Spinal cord (tissue), 10 donors: ENCODE results near the gene CNEP1R1. TPM values are rescaled to one million over a fixed set of nuclear protein-coding genes. Genes with fewer than 3 reads are reported as not detected.
A peak's percentile ranks its signal among the peaks of the same experiment; 100 is the strongest.

Experiments used
- DNase-seq, 6 donors: peaks; one replicate each; pipeline versions ENCODE4 v3.0.0 to v3.0.0-alpha.2; 2013 to 2015; ENCODE audit warnings: low spot score in 6 of 6, low read depth in 4 of 6
- H3K27ac ChIP-seq: one replicate; pipeline ENCODE4 v1.5.1; 2013; ENCODE audit warnings: low read depth, low read length, control low read depth
- H3K27me3 ChIP-seq: one replicate; pipeline ENCODE4 v1.6.1; 2013; ENCODE audit warnings: low read length; ENCODE audit not compliant: control insufficient read depth, insufficient read depth
- H3K36me3 ChIP-seq: one replicate; pipeline ENCODE4 v1.6.1; 2013; ENCODE audit warnings: low read length; ENCODE audit not compliant: control insufficient read depth, insufficient read depth
- H3K4me1 ChIP-seq: one replicate; pipeline ENCODE4 v1.6.1; 2013; ENCODE audit warnings: low read length; ENCODE audit not compliant: control insufficient read depth, insufficient read depth
- H3K4me3 ChIP-seq: one replicate; pipeline ENCODE4 v1.5.1; 2013; ENCODE audit warnings: low read depth, low read length, control low read depth
- H3K9me3 ChIP-seq: one replicate; pipeline ENCODE4 v1.6.1; 2013; ENCODE audit warnings: low read length; ENCODE audit not compliant: control insufficient read depth, insufficient read depth
- WGBS: methylation state at CpG from one replicate; pipeline ENCODE4 v1.1.5; 2013; ENCODE audit warnings: missing lambda C conversion rate; ENCODE audit not compliant: insufficient coverage; 5-methylcytosine and 5-hydroxymethylcytosine counted together
- polyA plus RNA-seq, 2 donors: library from polyadenylated mRNA; unstranded; fragments of 120-200 nt; gene quantifications; one replicate each; pipeline ENCODE4 v1.2.1, GENCODE V29; 2013; ENCODE audit not compliant: insufficient read length in 2 of 2
- total RNA-seq, 2 donors: library from RNA; depleted of rRNA in 1 of 2; stranded (reverse); fragments of 120-200 nt in 1 of 2; fragments of >200 nt in 1 of 2; gene quantifications; one replicate each; pipeline versions ENCODE4 v1.2.3 to v1.2.4, GENCODE V29; 2013 to 2014
- donor health status: healthy.

CNEP1R1 gene
- total and polyA plus RNA-seq, 4 donors: 29.8 to 47.1 (median 34.1) TPM

DNA sequence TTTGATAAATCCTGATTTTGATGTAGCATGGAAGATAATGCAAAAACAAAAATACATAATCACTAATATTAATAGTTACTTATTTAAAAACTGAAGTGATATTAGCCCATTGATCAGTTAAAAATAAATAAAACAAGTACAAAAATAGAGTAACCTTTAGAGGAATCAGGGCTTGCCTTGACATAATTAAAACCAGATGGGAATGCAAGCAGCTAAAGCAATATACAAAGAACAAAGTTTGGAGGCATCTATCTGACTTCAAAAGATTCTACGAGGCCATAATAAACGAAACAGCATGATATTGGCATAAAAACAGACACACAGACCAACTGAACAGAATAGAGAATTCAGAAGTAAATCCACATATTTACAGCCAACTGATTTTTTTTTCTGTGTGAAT is 25.8 kb downstream of the CNEP1R1 start:
- Histone ChIP-seq H3K9me3 (peaks cover 1% of the 10 kb centered on the region), H3K27ac (no peak overlapping the region), H3K27me3 (no peaks in the 10 kb centered on the region), H3K36me3 (no peaks in the 10 kb centered on the region), H3K4me1 (no peaks in the 10 kb centered on the region), H3K4me3 (no peak overlapping the region)
- WGBS: 80% methylated on average over 1 of the region's 2 CpGs
- peak in 1 of 6 donors; percentile 40 for DNase-seq

DNA sequence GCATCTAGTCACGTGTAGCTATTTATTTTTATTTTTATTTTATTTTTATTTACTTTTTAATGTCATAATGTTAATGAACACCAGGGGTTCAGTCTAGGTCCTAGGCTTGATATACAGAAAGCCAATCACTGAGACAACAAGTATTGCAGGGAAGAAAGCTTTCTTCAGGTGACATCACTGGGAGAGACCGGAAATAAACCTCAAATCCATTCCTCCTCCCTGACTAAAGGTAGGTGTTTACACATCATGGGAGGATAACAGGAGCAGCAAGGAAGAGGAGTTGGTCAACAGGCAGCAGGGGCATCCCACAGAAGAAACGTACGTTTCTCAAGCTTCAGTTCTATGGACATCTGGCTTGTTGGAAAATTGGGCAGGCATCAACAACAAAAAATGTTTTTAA is 31.2 kb downstream of the CNEP1R1 start:
- 100% methylated on average over 1 of the region's 4 CpGs for WGBS
- H3K27me3 ChIP-seq: no peaks in the 10 kb centered on the region
- no peaks in the 10 kb centered on the region for H3K36me3 ChIP-seq
- H3K27ac ChIP-seq: no peak overlapping the region
- H3K4me1 ChIP-seq: no peaks in the 10 kb centered on the region
- H3K9me3 ChIP-seq: no peaks in the 10 kb centered on the region
- no peak for DNase-seq
- no peak overlapping the region for H3K4me3 ChIP-seq

DNA sequence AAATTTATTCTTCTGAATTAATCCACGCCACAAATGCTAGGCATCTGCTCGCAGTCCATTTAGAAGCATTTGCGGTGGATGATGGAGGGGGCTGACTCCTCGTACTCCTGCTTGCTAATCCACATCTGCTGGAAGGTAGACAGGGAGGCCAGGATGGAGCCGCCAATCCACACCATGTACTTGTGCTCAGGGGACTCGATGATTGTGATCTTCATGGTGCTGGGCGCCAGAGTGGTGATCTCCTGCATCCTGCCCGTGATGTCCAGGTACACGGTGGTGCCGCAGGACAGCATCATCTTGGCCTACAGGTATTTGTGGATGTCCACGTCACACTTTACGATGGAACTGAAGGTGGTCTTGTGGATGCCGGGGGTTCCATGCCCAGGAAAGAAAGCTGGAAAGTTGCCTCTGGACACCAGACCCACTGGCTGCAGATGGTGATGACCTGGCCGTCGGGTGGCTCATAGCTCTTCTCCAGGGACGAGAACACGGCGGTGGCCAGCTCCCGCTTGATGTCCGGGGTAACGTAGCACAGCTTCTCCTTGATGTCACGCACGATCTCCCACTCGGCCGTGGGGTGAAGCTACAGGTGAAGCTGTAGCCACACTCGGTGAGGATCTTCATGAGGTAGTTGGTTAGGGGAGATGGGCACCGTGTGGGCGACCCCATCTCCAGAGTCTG is 33.2 kb downstream of the CNEP1R1 start:
- 93% methylated on average over 23 of the region's 28 CpGs for WGBS
- no peak for DNase-seq
- H3K27me3 ChIP-seq: no peaks in the 10 kb centered on the region
- H3K27ac ChIP-seq: no peak overlapping the region
- H3K36me3 ChIP-seq: no peaks in the 10 kb centered on the region
- no peak overlapping the region for H3K4me3 ChIP-seq
- no peaks in the 10 kb centered on the region for H3K4me1 ChIP-seq
- no peaks in the 10 kb centered on the region for H3K9me3 ChIP-seq

- Histone ChIP-seq H3K4me1 (no peaks in the 10 kb centered on the region), H3K9me3 (no peaks in the 10 kb centered on the region), H3K27me3 (no peaks in the 10 kb centered on the region), H3K36me3 (no peaks in the 10 kb centered on the region), H3K27ac (no peak overlapping the region), H3K4me3 (no peak overlapping the region)
- no peak for DNase-seq
- WGBS: 96% methylated on average over 6 of the region's 10 CpGs
These were observed 34.1 kb downstream of the CNEP1R1 start for GRCh38 chr16:50059111-50059510.

DNA sequence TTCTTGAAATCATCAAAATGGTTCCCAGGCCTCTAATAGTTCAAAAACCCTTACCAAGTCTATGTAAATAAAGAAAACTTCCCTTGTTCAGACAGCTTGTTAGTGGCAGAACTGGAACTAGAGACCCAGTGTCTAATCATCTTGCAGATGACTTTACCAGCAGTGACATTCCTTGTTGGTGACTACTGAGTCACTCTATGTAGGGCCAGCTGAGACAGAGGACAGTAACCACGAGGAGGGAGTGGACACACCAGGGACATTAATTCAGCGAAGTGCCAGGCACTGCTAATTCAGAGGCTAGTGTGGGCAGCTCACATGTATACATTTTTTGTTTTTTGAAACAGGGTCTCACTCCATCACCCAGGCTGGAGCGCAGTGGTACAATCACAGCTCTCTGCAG is 34.6 kb downstream of the CNEP1R1 start:
- whole genome bisulfite sequencing: 88% methylated on average over 1 of the region's 3 CpGs
- H3K27me3 ChIP-seq: no peaks in the 10 kb centered on the region
- no peaks in the 10 kb centered on the region for H3K9me3 ChIP-seq
- H3K27ac ChIP-seq: no peak overlapping the region
- H3K36me3 ChIP-seq: no peaks in the 10 kb centered on the region
- no peak for DNase-seq
- H3K4me3 ChIP-seq: no peak overlapping the region
- H3K4me1 ChIP-seq: no peaks in the 10 kb centered on the region

DNA sequence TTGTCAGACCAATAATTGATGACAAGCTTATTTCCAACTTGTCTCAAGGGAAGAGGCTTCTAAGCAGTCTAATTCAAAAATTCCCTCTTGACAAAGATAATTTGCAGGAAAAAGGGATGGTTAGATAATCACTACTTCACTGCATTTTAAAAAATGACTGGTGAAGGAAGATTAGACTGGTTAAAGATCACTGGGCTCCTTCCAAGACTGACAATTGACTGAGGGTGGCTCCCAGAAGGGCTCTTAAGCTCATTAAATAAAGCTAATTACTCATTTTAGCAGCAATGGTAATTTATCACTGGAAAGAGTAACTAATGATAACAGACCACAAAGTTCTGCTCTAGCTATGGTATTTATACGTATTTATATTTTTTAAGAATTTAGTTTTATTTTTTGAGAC is 36.3 kb downstream of the CNEP1R1 start:
- Histone ChIP-seq H3K4me3 (no peak overlapping the region), H3K4me1 (peaks cover 3% of the 10 kb centered on the region), H3K27ac (no peak overlapping the region), H3K9me3 (no peaks in the 10 kb centered on the region), H3K27me3 (no peaks in the 10 kb centered on the region), H3K36me3 (no peaks in the 10 kb centered on the region)
- no CpG with 5 or more reads among the region's 1 CpG for WGBS
- DNase-seq: peak in 1 of 6 donors; percentile 18

DNA sequence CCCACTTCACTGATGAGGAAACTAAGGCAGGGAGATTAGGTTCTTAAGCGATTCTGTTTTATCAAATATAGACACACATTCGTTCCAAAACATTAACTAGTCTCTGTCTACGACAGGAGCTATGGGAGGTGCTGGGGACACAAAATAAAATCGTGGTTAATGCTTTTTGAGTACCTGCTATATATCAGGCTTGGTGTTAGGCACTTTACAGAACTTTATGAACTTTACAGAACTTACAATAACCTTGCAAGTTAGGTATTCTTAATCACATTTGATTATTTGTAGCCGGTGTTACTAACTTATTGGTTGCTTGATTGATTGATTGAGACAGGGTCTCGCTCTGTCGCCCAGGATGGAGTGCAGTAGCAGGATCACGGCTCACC is 40.2 kb downstream of the CNEP1R1 start:
- no peaks in the 10 kb centered on the region for H3K9me3 ChIP-seq
- H3K4me1 ChIP-seq: peaks cover 17% of the 10 kb centered on the region
- 66% methylated on average over 3 of the region's 8 CpGs for WGBS
- peak overlapping the region; percentile 59 for H3K4me3 ChIP-seq
- no peak for DNase-seq
- no peaks in the 10 kb centered on the region for H3K27me3 ChIP-seq
- H3K36me3 ChIP-seq: peaks cover under 1% of the 10 kb centered on the region
- H3K27ac ChIP-seq: peak overlapping the region; percentile 45

- DNase-seq: peak; percentile 70 to 98 (median 84)
- peaks cover 7% of the 10 kb centered on the region for H3K36me3 ChIP-seq
- H3K27me3 ChIP-seq: no peaks in the 10 kb centered on the region
- peaks cover 17% of the 10 kb centered on the region for H3K4me1 ChIP-seq
- no peaks in the 10 kb centered on the region for H3K9me3 ChIP-seq
- WGBS: under 1% methylated on average over 85 of the region's 91 CpGs
- H3K27ac ChIP-seq: peak within 1 kb of the TSS; percentile 81
- peak within 1 kb of the TSS; percentile 59 for H3K4me3 ChIP-seq
These were observed 40.8 kb downstream of the CNEP1R1 start, which contains the start of gene HEATR3 for GRCh38 chr16:50065624-50066481. HEATR3 (plus strand) TSS chr16:50065970; CDS start chr16:50066132, 162 bp downstream.

GRCh38 chr16:50066482-50067289 is 41.7 kb downstream of the CNEP1R1 start:
- H3K4me1 ChIP-seq: peaks cover 17% of the 10 kb centered on the region
- DNase-seq: no peak
- peak overlapping the region; percentile 59 for H3K4me3 ChIP-seq
- peak overlapping the region; percentile 10 for H3K27ac ChIP-seq
- 25% methylated on average over 34 of the region's 34 CpGs for WGBS
- no peaks in the 10 kb centered on the region for H3K27me3 ChIP-seq
- H3K9me3 ChIP-seq: no peaks in the 10 kb centered on the region
- H3K36me3 ChIP-seq: peaks cover 8% of the 10 kb centered on the region
